ENCODE data around the gene PCDHA1.

DNA sequence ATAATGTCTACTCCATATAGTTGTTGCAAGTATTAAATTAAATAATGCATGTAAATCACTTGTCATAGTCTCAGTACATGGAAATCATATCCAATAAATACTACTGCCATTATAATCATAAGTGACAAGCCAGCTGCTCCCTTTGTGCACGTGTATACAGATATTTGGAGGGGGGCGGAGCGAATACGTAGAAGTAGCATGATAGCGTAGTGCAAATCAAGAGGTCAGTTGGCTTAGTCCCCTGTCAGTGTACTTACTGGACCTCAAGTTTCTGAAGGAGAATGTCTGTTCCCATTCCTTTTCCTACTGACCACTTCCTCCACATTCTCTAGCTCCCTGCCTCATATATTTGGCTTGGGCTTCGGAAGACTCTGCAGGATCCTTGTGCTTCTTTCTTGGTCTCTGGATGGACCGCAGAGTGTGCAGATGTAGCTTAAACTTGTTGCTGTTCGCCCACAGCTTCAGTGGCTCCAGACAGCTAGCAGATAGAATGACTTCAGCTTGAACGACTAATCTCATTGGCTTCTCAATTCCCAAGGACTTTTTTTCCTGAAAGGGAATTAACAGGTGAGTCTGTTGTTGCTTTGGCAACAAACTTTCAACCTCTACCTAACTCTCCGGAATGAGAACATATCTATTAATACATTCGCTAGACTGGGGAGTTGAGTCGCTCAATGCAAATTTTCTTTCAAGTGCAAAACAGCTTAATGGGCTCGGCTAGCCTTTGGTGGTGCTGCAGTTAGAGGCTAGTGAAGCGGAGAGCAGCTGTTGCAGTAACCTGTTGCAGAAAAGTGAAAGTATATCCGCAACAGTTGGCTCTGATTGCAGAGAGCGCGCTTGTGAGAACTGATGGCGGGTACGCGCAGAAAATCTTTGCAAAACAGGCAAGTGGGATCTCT, 264.9 kb downstream of the PCDHA1 start, which contains the start of gene PCDHB1:
- TF ChIP-seq, protein P1, sequence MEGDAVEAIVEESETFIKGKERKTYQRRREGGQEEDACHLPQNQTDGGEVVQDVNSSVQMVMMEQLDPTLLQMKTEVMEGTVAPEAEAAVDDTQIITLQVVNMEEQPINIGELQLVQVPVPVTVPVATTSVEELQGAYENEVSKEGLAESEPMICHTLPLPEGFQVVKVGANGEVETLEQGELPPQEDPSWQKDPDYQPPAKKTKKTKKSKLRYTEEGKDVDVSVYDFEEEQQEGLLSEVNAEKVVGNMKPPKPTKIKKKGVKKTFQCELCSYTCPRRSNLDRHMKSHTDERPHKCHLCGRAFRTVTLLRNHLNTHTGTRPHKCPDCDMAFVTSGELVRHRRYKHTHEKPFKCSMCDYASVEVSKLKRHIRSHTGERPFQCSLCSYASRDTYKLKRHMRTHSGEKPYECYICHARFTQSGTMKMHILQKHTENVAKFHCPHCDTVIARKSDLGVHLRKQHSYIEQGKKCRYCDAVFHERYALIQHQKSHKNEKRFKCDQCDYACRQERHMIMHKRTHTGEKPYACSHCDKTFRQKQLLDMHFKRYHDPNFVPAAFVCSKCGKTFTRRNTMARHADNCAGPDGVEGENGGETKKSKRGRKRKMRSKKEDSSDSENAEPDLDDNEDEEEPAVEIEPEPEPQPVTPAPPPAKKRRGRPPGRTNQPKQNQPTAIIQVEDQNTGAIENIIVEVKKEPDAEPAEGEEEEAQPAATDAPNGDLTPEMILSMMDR (IDR thresholded peaks at IDR 0.05; ENCODE audit: low read depth, low read length, poor library complexity, severe bottlenecking) = no peak
- no peak for TF ChIP-seq EZH2phosphoT487 (IDR thresholded peaks at IDR 0.05; ENCODE audit: borderline replicate concordance, low read length)

Measured in DOHH2 (cell line).